GM12878 (cell line): ENCODE data around the gene FDXACB1.

Source experiments
- CREB1 ChIP-seq: IDR thresholded peaks from 2 replicates; pipeline ENCODE4 v1.6.1; 2012; ENCODE audit warnings: low read depth, mild to moderate bottlenecking, inconsistent platforms
- EP300 ChIP-seq, 2 experiments: fragments of 150-350 bp in 1 of 2; IDR thresholded peaks; 2 replicates each; pipeline ENCODE4 v1.6.1; 2011 to 2012; ENCODE audit warnings: low read depth in 2 of 2, low read length in 2 of 2, borderline replicate concordance in 1 of 2, improper control_type of control experiment in 1 of 2, inconsistent platforms in 1 of 2; ENCODE audit not compliant: control insufficient read depth in 1 of 2
- EZH2 ChIP-seq: IDR thresholded peaks from 2 replicates; pipeline ENCODE4 v1.6.1; 2012; ENCODE audit warnings: low read depth, mild to moderate bottlenecking, control low read depth, inconsistent platforms, low read length, borderline replicate concordance; ENCODE audit not compliant: control insufficient read depth
- SP1 ChIP-seq: IDR thresholded peaks from one replicate; pipeline ENCODE4 v1.6.1; 2011; ENCODE audit warnings: low read depth, low read length
- ZBTB33 ChIP-seq: fragments of 450-650 bp; IDR thresholded peaks from 2 replicates; pipeline ENCODE4 v1.6.1; 2017; ENCODE audit warnings: mild to moderate bottlenecking
- TF ChIP-seq, protein P1 (sequence below): IDR thresholded peaks from 2 replicates; pipeline ENCODE4 v1.6.1; 2012; ENCODE audit warnings: mild to moderate bottlenecking, low read depth, low read length
- TF ChIP-seq, protein P2 (sequence below): fragments of 450-650 bp; IDR thresholded peaks from 2 replicates; pipeline ENCODE4 v1.6.1; 2016; ENCODE audit warnings: mild to moderate bottlenecking, moderate library complexity, borderline replicate concordance

GRCh38 chr11:111921541-111922230, 42.7 kb upstream of the FDXACB1 start:
- TF ChIP-seq, protein P1, sequence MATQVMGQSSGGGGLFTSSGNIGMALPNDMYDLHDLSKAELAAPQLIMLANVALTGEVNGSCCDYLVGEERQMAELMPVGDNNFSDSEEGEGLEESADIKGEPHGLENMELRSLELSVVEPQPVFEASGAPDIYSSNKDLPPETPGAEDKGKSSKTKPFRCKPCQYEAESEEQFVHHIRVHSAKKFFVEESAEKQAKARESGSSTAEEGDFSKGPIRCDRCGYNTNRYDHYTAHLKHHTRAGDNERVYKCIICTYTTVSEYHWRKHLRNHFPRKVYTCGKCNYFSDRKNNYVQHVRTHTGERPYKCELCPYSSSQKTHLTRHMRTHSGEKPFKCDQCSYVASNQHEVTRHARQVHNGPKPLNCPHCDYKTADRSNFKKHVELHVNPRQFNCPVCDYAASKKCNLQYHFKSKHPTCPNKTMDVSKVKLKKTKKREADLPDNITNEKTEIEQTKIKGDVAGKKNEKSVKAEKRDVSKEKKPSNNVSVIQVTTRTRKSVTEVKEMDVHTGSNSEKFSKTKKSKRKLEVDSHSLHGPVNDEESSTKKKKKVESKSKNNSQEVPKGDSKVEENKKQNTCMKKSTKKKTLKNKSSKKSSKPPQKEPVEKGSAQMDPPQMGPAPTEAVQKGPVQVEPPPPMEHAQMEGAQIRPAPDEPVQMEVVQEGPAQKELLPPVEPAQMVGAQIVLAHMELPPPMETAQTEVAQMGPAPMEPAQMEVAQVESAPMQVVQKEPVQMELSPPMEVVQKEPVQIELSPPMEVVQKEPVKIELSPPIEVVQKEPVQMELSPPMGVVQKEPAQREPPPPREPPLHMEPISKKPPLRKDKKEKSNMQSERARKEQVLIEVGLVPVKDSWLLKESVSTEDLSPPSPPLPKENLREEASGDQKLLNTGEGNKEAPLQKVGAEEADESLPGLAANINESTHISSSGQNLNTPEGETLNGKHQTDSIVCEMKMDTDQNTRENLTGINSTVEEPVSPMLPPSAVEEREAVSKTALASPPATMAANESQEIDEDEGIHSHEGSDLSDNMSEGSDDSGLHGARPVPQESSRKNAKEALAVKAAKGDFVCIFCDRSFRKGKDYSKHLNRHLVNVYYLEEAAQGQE, result no peak
- no peak for TF ChIP-seq CREB1
- TF ChIP-seq EP300 (IDR thresholded peaks at IDR 0.05; ENCODE audit: borderline replicate concordance in 1 of 2, control insufficient read depth in 1 of 2, low read depth in 2 of 2, low read length in 2 of 2), result no peak
- no peak for TF ChIP-seq EZH2
- TF ChIP-seq SP1, result no peak
- TF ChIP-seq ZBTB33, result no peak
- TF ChIP-seq, protein P2, sequence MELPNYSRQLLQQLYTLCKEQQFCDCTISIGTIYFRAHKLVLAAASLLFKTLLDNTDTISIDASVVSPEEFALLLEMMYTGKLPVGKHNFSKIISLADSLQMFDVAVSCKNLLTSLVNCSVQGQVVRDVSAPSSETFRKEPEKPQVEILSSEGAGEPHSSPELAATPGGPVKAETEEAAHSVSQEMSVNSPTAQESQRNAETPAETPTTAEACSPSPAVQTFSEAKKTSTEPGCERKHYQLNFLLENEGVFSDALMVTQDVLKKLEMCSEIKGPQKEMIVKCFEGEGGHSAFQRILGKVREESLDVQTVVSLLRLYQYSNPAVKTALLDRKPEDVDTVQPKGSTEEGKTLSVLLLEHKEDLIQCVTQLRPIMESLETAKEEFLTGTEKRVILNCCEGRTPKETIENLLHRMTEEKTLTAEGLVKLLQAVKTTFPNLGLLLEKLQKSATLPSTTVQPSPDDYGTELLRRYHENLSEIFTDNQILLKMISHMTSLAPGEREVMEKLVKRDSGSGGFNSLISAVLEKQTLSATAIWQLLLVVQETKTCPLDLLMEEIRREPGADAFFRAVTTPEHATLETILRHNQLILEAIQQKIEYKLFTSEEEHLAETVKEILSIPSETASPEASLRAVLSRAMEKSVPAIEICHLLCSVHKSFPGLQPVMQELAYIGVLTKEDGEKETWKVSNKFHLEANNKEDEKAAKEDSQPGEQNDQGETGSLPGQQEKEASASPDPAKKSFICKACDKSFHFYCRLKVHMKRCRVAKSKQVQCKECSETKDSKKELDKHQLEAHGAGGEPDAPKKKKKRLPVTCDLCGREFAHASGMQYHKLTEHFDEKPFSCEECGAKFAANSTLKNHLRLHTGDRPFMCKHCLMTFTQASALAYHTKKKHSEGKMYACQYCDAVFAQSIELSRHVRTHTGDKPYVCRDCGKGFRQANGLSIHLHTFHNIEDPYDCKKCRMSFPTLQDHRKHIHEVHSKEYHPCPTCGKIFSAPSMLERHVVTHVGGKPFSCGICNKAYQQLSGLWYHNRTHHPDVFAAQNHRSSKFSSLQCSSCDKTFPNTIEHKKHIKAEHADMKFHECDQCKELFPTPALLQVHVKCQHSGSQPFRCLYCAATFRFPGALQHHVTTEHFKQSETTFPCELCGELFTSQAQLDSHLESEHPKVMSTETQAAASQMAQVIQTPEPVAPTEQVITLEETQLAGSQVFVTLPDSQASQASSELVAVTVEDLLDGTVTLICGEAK, result no peak
